HG03432 (cell line): ENCODE data around the gene PTPRN2.

Source experiments
- ATAC-seq: cut with Tn5 transposase; IDR thresholded peaks from one replicate; pipeline ENCODE4 v1.9.1; 2021; ENCODE audit warnings: mild to moderate bottlenecking, moderate library complexity; ENCODE audit not compliant: unreplicated experiment

The PTPRN2 gene

DNA sequence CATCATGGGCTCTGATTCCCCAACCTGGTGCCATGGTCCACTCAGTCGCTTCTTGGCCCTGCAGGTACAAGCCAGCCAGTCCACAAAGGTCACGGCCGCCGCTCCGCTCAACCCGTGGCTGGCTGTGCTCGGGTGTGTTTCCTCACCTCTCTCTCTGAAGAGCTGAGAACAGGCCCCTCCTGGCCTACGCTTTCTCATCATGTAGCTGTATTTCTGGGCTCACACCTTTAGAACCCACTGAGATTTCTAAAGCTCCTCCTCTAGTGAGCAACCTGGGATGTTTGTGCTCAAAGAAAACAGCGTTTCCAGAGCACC lies 30.2 kb downstream of the PTPRN2 start:
- ATAC-seq = no peak

DNA sequence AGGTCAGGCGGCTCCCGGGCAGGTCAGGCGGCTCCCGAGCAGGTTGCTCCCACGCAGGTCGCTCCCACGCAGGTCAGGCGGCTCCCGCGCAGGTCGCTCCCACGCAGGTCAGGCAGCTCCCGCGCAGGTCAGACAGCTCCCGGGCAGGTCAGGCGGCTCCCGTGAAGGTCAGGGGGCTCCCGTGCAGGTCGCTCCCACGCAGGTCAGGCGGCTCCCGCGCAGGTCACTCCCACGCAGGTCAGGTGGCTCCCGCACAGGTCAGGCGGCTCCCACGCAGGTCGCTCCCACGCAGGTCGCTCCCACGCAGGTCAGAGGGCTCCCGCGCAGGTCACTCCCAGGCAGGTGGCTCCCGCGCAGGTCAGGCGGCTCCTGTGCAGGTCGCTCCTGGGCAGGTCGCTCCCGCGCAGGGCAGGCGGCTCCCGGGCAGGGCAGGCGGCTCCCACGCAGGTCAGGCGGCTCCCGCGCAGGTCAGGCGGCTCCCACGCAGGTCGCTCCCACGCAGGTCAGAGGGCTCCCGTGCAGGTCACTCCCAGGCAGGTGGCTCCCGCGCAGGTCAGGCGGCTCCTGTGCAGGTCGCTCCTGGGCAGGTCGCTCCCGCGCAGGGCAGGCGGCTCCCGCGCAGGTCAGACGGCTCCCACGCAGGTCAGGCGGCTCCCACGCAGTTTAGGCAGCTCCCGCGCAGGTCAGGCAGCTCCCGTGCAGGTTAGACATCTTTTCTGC lies 30.7 kb downstream of the PTPRN2 start:
- no peak for ATAC-seq

DNA sequence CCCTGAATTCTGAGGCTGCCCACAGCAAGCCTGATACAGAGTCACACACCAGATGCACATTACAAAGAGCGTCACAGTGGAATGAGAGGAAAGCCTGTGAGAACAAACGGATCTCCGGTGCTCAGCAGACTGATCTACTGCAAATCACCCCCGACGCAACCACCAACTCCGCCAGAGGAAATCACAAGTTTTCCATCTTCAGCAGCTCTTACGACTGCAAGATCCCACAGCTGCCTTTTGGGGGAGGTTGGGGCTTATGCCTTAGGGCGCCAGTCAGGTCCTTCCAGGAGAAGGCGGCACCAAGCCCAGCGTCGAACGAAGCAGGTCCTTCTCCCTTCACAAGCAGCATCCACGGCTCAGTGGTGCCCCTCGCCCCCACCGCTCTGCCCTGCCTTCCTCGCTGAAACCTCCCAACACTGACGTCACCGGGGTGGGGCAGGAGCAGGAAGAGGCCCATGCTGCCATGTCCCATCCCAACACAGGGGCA lies 32.5 kb downstream of the PTPRN2 start:
- ATAC-seq = no peak

DNA sequence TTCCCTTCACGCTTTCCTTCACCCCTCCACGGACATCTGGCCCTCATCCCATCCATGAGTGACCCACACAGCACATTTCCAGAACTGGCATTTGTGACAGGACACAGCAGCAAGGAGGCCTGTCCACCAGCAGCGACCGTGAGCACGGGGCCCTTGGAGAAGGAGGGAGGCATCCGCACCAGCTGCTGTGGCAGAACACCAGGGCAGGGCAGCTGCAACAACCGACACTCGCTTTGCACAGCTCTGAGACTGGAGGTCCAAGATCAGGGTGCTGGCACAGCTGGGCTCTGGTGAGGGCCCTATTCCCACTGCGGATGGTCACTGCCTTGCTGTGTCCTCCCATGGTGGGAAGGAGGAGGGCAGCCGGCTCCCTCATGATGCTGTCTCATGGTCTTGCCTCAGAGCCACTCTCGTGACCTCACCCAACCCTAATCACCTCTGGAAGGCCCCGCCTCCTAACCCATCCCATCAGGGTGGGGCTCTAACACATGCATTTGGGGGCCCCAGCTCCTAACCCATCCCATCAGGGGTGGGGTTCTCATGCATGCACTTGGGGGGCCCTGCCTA lies 36.7 kb downstream of the PTPRN2 start:
- no peak for ATAC-seq

DNA sequence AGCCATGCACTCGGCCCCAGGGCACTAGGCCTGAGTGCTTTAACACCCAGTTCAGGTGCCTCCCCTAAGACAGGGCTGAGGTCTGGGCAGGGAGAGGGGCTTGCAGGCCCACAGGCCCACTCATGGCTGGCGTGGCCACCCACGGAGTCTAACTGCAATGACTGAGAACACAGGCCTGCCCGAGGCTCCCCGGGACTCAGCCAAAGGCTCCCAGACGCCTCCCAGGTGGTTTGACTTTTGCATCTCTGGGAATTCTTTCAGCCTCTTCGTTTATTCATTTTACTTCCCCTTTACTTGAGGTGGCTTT lies 37.3 kb downstream of the PTPRN2 start:
- no peak for ATAC-seq

DNA sequence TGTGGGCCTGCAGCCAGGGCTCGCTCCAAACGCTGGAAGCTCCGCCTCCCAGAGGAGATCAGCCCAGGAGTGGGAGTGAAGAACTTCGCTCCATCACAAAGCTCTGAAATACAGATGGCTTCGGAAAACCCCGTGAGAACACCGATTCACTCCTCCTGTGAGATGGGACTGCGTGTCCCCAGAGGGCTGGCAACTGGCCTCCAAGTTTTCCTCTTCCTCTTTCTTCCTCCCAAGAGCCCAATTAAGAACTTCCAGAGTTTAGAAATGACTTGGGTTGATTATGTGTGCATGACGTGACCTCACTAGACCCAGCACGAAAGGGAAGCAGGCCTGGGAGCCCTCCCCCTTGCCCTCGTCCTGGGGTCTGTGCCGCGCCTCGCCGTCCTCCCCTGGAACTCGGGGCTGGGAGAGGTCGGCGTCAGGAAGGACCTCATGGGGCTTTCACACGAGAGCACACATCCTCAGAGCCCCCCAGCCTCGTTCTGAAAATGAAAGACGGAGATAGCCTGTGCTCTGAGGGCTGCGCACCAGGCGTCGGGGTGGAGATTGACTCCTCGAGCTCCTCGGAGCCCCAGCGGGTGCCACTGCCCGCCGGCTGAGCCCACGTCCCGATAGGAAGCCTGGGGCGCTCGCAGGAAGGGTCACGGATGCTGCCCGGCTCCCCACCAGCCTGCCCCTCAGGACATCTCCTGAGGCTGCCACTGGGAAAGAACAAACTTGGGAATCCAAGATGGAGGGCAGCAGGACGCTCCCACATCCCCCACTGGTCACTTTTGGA lies 37.8 kb downstream of the PTPRN2 start:
- no peak for ATAC-seq

DNA sequence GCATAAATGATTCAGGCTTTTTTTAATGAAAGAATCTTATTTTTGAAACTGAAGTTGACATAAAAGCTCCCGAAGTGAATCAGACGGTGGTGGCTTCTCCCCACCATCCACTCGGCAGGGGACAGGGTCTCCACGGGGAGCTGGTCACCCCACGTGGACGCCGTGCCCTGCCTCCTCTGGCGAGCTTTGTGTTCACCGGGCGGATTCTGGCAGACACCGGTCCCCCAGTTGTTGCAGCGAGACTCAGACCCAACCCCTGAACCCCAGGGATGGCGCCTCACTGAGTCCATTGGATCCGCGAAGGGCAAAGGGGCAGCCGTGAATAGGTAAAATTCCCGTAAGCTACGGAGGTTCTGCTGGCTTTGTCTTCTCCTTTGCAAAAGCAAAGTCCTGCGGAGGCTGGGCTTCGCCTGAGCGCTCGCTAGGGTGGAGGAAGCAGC lies 38.4 kb downstream of the PTPRN2 start:
- ATAC-seq = no peak

DNA sequence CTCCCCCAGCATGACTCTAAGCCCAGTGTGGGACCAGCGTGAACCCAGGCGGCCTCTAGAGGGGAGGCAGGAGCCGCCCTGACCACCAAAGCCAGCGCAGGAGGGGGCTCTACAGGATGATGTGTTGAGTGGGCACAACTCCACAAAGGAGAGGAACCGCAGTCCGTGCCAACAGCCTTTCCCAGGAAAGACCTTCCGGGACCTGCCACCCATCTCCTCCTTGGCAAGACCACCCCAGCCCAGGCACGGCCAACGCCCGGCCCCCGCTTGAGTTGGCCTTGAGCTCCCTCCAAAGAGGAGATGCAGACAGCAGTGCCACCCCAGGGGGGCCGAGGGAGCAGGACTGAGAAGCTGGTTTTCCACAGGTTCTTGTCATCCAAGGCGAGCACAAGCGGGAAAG lies 38.9 kb downstream of the PTPRN2 start:
- ATAC-seq = no peak

DNA sequence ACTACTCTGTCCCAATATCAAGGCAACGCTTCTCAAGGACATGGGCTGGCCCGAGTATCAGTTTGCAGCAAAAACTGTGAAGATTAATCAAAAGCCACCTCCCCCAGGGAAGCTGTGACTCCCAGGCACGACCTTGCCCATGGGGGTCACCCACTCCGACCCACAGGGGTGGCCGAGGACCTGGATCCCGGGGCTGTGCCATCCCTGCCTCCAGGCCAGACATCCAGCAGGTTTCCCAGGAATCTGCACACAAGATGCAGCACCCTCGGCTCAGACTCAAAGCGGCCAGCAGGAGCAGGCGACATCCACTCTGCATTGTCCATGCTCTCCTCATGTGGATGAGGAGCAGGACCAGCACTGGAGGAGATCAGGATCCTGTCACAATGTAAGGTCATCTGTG lies 39.8 kb downstream of the PTPRN2 start:
- no peak for ATAC-seq

DNA sequence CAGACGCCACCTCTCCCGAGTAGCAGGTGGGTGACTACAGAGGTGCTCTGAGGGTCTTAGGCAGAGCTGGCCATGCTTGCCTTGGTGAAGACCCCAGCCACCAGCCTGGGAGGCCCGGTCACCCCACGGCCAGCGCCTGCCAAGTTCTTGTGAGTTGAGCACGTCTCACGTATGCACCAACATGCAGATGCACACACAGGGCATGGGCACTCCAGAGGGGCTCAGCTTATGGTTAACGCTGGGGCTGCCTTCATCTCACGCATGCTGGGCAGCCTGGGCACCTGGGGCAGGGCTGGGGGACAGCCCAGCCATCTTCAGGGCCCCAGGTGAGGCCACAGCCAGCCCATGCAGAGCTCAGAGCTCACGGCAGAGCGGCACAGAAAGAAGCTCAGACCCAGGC lies 41.0 kb downstream of the PTPRN2 start:
- no peak for ATAC-seq

DNA sequence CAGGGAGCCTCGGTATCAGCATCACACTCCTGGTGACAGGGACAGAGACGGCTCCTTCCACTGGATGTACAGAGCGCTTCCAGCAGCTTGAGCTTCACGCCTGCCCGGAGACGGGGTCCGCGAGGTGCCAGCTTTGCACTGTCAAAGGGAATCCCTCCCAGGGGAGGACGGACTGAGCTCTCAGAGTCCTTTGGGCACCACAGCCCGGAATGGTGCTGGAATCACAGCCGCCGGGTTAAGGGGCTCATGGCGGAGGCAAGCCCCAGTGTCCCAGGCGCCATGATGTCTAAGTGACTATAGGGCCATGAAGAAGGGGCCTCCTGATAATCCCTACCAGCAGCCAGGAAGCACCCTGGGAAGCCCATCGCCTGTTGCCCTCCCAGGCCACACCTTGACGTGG lies 41.4 kb downstream of the PTPRN2 start:
- no peak for ATAC-seq

DNA sequence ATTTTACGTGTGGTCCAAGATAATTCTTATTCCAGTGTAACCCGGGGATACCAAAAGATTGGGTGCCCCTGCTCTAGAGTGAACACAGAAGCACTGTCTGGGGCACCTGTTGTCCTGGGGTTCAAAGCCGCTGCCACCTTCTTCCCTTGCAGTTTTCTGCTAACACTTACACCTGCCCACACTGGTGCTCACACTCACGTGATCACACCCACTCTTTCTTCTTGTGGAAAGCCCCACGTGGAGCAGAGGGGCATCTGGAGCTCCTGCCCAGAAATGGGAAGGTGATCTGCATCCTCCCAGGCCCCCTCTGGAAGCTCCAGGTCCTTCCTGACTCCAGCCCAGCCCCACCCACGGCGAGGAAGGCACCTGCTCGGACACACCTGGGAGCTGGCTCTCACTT lies 42.9 kb downstream of the PTPRN2 start:
- no peak for ATAC-seq

DNA sequence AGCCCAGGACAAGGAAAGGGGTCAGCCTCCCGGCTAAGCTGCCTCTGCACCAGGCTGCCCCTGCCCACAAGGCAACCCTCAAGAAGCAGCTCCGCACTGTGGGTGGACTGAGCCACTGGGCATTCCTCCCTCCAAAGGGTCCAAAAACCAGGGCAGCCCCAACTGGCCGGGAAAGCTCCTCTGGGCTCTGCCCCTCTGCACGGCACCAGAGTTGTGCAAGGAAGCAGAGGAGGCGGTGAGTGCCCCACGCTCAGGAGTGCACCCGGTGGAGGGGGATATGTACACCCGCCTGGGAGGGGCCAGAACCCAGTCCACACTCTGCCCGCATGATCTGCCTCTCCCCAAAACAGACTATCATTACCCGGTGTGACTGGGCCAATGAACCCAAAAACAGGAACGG lies 43.8 kb downstream of the PTPRN2 start:
- no peak for ATAC-seq

DNA sequence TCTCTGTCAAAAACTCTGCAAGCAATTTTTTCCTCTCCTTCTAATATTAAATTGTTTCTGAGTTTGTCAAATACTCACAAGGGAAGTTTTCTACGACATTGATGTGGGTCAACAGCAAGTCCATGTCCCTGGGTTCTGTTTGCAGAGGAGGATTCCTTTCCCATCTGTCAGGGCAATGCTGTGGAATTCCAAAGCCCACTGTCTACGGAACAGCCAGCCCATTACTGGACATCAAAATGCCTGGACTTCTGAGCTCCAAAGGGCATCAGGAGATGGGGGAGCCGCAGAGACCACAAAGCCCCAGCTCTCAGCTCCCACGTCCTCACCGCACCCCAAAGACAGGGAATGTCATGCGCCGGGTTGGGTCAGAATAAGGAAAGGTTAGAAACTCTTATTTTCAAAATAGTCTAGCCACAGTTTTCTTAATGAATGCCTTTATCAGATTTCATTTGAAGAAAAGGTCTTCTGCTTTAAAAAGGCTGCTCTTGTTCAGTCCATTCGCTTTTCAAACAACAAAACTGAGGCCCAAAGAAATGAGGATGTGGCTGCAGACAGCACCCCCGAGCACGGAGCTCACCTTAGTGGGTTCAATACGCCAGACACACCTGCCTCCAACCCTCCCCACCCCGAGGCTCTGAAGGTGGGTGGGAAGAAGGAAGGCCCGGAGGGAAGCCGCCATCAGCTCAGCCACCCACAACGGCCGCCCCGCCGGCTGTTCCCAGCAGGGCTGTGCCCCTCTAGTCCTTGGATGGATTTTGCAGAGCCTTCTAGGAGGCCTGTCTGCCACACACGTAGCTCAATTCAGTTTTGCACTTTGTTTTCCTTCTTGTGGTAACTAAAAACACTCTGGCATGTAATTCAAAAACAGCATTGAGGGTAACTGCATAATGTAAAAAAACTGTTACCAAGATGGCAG lies 44.7 kb downstream of the PTPRN2 start:
- ATAC-seq = no peak

DNA sequence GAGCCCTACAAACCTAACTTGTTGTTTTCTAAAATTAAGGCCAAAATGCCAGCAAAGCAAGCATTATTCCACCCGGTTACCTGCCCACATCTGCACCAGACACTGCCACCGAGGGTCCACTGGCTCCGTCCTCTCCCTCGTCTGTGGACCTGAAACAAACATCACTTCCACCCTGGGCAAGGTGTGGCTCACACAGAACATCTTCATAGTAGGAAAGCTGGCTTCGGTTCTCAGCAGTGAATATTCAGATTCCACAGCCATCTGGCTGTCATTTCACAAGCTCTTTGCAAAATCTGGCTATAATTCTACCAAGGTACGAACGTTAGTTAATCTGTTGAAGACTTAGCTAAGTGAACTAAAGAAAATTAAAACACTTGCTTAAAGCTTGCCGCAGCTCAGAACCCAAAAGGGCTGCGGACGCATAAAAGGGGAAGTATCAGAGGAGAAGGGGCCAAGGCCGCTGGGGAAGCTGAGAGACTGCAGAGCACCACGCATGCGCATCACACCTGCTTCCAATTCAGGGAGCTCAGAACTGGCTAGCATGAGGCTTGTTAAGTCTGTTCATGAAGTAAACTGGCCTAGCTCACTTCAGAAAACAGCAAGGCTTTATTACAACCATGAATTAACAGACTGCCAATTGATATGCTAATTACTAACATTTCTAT lies 46.1 kb downstream of the PTPRN2 start:
- ATAC-seq = no peak

DNA sequence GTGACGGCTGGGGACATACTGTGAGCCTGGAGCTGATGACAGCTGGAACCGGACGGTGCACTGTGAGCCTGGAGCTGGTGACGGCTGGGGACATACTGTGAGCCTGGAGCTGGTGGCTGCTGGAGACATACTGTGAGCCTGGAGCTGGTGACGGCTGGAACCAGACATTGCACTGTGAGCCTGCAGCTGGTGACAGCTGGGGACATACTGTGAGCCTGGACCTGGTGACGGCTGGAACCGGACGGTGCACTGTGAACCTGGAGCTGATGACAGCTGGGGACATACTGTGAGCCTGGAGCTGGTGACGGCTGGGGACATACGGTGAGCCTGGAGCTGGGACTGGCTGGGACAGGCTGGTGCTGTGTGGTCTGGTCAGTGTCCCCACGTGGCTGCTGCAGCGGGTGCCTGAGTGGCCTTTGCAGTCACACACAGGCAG lies 47.9 kb downstream of the PTPRN2 start:
- no peak for ATAC-seq

DNA sequence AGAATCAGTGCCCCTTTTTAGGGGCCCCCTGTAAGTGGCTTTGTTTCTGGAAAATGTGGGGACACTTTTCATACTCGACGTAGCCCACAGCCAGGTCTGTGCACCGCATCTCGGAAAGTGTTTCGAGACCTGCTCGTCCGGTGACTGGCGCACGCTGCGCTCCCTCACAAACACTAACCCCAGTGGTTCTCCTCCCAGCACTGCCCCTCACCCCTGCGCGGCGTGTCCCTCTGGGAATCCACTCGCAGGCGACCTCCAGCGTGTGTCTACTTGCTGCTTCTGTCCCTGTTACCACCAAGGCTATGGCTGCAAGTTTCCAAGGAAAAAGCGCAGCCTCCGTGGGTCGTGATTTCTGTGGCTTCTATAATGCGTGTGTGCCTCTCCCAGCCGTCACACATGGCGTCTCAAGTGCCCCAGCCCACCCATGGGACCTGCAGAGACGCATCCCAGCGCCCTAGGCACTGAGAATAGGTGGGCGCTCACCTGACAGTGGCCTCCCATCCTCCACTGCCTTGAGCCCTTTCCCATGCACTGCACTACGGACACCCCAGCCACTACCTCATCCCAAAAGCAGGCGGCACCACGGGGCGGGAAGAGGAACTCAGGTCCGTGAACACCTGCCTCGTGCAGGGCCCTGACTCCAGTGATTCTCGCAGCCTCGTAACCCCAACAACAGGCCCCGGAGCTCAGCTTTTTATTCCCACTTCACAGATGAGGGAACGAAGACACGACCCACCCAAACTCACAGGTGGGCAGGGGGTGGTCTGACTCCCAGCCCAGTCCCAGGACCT lies 49.3 kb downstream of the PTPRN2 start:
- ATAC-seq = no peak

DNA sequence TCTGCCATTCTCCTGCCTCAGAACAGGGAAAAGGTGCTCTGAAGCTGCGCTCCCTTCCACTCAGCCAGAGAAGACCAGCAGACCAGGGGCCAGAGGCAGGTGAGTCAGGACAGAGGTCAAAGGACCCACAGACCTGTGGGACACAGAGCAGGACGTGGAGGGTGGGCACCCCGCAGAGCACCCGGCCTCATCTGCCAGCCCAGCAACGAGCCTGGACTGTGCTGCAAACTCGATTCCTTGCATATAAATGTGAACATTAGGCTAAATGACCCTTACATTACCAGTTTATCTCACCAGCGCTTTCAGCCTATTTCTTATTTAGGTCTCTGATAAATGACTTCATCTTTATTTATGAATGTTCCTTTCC lies 50.1 kb downstream of the PTPRN2 start:
- no peak for ATAC-seq

DNA sequence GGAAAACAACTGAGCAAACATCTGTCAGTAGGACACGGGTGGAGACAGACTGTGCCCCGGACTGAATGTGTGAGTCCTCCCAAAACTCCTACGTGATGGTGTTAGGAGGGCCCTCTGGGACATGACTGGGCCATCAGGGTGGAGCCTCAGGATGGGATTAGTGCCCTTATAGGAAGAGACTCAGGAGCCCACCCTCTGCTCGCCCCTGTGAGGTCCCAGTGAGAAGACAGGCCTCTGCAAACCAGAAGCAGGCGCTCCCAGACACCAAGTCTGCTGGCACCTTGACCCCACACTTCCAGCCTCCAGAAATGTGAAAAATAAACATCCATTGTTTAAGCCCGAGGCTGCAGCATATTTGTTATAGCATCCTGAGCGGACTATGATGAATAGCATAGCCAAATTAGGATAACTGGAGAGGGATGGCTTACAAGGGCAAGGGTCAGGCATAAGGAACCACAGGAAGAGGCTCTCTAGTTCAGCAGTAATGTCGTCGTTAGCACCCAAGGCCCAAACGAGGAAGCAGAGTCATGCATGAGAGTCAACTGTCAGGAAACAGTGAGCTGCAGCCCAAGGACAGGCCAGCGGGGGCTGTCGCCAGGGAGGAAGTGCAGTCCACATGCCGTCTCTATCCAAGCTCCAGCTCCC lies 50.6 kb downstream of the PTPRN2 start:
- no peak for ATAC-seq

DNA sequence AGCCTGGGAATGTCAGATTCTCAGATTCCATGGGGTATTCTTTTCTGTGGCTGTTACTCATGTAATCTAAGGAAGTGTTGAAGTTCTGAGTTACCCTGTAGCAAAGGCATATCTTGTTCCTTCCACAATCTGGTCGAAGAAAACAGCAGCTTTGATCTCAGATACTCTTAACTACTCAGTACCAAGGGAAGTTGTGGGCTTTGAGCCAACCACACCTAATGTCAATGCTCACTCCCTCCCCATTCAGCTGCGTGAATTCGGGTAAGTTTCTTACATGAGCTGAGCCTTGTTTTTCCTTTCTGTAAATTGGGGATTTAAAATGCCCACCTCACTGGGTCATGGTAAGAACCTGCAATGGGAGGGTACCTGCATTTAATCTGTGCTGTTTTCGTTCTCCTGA lies 52.5 kb downstream of the PTPRN2 start:
- no peak for ATAC-seq
